RWPE1 (cell line): ENCODE results near the gene ESRRG.

ENCODE experiments used
- CTCF ChIA-PET: fragments of 350-600 bp; sonication (Branson Sonifier 250); formaldehyde crosslinking; extraction: SDS; loops from one replicate; lab custom pipeline; 2021; lab: Yijun Ruan, JAX
- POLR2A ChIA-PET: fragments of 400-600 bp; formaldehyde crosslinking; extraction: SDS; loops from one replicate; lab custom pipeline; 2020; ENCODE audit warnings: antibody characterized with exemption; ENCODE audit not compliant: low non-redundant PET; lab: Yijun Ruan, JAX
- DNase-seq: peaks from one replicate; pipeline ENCODE4 v3.0.0; 2012; ENCODE audit warnings: low spot score
- H3K27ac ChIP-seq: fragments of 450-650 bp; 2 replicates; pipeline ENCODE4 v1.5.1; 2017
- TF ChIP-seq, protein P1 (sequence below): fragments of 450-650 bp; conservative IDR thresholded peaks from 2 replicates; pipeline ENCODE4 v1.5.1; 2017; ENCODE audit warnings: low read depth, mild to moderate bottlenecking

ESRRG gene

DNA sequence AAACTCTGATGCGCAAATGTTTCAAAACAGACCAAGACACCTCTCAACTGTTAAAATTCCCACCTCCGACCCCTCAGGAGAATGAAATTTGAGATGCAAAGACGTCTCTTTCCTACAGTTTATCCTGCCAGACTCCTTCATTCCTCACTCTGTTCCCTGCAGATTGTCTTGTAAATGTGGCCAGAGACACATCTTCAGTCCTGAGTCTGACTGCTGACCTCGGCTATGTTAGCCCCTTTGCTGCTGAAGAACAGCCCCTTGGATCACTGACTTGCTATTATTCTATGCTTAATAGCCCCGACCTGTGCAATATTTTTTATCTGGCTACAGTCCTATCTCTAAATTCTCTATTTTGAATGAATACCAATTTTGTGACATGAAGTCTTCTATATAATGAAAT lies 16.6 kb upstream of the ESRRG start:
- DNase-seq: no peak
- no peak overlapping the region for H3K27ac ChIP-seq
- ChIA-PET CTCF (interaction anchor here (0.7 kb wide), 1 partner anchor 471 kb away, joined by 3 read pairs; no protein-coding TSS in a partner anchor), POLR2A (no interaction called here)
- TF ChIP-seq, protein P1, sequence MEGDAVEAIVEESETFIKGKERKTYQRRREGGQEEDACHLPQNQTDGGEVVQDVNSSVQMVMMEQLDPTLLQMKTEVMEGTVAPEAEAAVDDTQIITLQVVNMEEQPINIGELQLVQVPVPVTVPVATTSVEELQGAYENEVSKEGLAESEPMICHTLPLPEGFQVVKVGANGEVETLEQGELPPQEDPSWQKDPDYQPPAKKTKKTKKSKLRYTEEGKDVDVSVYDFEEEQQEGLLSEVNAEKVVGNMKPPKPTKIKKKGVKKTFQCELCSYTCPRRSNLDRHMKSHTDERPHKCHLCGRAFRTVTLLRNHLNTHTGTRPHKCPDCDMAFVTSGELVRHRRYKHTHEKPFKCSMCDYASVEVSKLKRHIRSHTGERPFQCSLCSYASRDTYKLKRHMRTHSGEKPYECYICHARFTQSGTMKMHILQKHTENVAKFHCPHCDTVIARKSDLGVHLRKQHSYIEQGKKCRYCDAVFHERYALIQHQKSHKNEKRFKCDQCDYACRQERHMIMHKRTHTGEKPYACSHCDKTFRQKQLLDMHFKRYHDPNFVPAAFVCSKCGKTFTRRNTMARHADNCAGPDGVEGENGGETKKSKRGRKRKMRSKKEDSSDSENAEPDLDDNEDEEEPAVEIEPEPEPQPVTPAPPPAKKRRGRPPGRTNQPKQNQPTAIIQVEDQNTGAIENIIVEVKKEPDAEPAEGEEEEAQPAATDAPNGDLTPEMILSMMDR: no peak

DNA sequence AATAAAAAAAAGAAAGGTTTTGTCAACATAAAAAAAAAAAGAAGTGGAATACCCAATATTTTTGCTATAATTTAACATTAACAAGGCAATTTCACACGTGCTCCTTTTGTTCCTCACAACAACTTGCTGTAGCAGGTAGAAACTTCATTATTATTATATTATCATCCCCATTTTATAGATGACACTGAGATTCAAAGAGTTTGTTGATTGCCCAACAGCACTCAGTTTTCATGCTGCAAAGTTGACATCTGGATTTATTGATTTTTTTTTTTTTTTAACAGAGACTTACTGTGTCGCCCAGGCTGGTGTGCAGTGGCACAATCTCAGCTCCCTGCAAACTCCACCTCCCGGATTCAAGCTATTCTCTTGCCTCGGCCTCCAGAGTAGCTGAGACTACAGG lies 8.9 kb upstream of the ESRRG start:
- H3K27ac ChIP-seq: no peak overlapping the region
- ChIA-PET POLR2A (no interaction called here), CTCF (interaction anchor here (0.6 to 0.7 kb wide), 3 partner anchors 73 to 458 kb away, joined by 3 to 5 read pairs (median 3); no protein-coding TSS in a partner anchor)
- no peak for DNase-seq
- TF ChIP-seq, protein P1: no peak

DNA sequence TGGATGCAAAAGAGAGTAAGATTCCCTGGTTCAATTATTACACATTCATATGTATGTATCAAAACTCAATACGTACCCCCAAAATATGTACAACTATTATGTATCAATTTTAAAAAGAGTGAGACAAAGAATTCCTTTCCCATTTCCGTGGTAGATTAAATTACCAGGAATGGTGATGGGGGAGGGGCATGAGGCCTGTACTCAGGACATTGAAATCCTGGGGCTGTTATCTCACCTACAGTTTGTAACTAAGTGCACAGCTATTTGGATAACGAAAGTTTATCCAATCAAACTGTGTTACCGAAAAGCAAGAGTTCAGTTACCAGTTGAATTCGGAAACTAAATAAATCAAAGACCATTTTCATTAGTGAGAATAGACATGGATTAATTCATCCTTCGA lies 8.3 kb upstream of the ESRRG start:
- no peak overlapping the region for H3K27ac ChIP-seq
- CTCF ChIA-PET: interaction anchor here (0.6 kb wide), 1 partner anchor 72 kb away, joined by 5 read pairs; no protein-coding TSS in a partner anchor
- POLR2A ChIA-PET: no interaction called here
- no peak for DNase-seq
- TF ChIP-seq, protein P1: no peak

GRCh38 chr1:216726435-216726834 lies 3.2 kb upstream of the ESRRG start:
- CTCF ChIA-PET: interaction anchor here (0.6 to 0.7 kb wide), 2 partner anchors 41 to 273 kb away, joined by 3 read pairs; no protein-coding TSS in a partner anchor
- H3K27ac ChIP-seq: no peak overlapping the region
- TF ChIP-seq, protein P1: no peak
- DNase-seq: no peak
- POLR2A ChIA-PET: no interaction called here

- CTCF ChIA-PET: interaction anchor here (0.6 kb wide), 1 partner anchor 852 kb away, joined by 3 read pairs; no protein-coding TSS in a partner anchor
- no peak overlapping the region for H3K27ac ChIP-seq
- DNase-seq: no peak
- TF ChIP-seq, protein P1: no peak
- POLR2A ChIA-PET: no interaction called here
Observed at GRCh38 chr1:216722821-216723220, 408 bp downstream of the ESRRG start.

DNA sequence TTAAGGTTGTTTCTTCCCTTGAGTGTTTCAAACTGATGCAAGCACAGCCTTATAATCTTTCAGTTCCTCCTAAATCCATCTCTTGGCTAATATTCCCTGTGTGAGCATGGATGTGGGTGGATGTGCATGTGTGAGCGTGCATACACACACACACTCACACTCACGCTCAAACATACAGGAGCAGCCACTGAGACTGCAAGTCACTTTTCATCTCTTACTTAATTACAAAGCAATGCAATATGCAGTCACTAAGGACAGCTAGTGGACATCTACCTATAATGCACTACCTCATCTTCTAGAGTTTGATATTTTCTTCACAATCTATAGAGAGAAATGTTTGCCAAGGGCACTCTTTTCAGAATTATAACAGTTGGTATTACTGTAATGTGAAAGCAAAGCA lies 1.4 kb downstream of the ESRRG start:
- POLR2A ChIA-PET: no interaction called here

More for the DNA sequence above, 1.4 kb downstream of the ESRRG start:
- DNase-seq: no peak
- no peak overlapping the region for H3K27ac ChIP-seq
- TF ChIP-seq, protein P1: no peak
- CTCF ChIA-PET: interaction anchor here (0.7 kb wide), 1 partner anchor 21 kb away, joined by 3 read pairs; no protein-coding TSS in a partner anchor
